GM12864 (cell line): ENCODE data around the gene RAPGEF2.

Source experiments
- DNase-seq: peaks from one replicate; pipeline ENCODE4 v3.0.0-alpha.2; 2011; ENCODE audit warnings: low read depth
- H3K4me3 ChIP-seq: 2 replicates; pipeline ENCODE4 v1.5.1; 2011; ENCODE audit warnings: mild to moderate bottlenecking, low read depth, low read length, control low read depth
- CTCF ChIP-seq: IDR thresholded peaks from 2 replicates; pipeline ENCODE4 v1.5.1; 2011; ENCODE audit warnings: low read depth, mild to moderate bottlenecking, moderate library complexity, low read length, control low read depth, inconsistent platforms; ENCODE audit errors: missing control alignments

RAPGEF2 gene

DNA sequence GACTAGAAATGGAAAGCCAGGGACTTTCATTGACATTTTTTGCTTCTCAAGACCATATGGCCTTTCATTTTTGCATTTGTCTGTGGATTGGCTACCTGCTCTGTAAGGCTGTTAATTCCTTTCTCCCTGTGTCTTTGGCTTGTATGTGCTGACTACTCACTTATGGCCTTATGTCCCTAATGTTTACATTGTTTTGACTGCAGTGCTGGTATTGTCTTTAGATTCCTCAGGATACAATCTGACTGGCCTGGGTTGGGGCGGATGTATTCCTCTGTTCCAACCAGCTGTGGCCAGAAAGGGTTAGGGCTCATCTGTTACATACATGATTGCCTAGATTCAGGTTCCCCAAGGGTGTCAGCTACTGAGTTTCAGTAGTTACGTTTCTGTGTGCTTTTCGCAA is 108.1 kb downstream of the RAPGEF2 start:
- no peak for TF ChIP-seq CTCF
- no peak overlapping the region for H3K4me3 ChIP-seq
- no peak for DNase-seq

DNA sequence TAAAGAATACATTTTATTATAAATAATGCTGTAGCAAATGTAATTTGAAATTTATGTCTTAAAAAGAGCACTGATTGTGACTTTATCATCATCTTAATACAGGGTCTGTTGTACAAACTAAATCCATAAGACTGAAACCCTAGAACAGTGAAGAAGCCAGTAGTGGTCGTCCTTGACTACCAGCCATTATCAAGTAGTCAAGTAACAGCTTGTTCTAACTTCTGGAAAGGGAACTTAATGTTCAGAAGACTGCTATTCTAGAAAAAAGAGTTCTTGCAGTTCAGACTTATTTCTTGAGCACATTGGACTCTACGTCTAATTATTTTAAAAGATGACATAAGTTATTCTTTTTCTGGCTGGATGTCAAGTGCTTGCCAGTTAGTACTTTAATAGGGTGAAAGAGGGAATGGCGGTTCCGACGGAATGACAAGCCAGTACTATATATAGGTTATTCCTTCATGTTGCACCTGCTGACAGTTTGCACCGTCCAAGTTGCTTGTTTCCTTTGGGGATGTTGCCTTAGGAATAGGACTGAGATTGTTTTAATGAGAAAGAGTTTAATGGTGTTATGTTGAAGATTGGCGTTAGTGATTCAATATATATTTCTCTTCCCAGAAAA is 109.9 kb downstream of the RAPGEF2 start:
- no peak for DNase-seq

DNA sequence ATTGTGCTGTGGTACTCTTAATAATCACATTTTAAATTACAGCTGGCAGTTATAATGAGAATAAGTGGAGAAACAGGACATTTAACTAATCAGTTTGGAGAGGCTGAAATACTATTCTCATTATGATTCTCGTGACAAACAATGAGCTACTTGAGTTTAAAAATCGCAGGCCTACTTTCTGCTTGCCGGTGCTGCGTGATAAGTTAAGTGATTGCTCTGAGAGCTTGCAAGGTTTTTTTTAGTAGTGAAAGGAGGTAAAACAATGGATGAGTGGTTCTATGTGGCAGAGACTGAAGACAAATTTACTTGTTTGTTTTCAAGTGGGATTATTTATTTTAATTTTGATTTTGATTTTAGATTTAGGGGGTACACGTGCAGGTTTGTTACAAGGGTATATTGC is 114.0 kb downstream of the RAPGEF2 start:
- no peak for TF ChIP-seq CTCF
- no peak overlapping the region for H3K4me3 ChIP-seq
- no peak for DNase-seq

More for the DNA sequence above, 109.9 kb downstream of the RAPGEF2 start:
- H3K4me3 ChIP-seq, result no peak overlapping the region
- no peak for TF ChIP-seq CTCF

- no peak overlapping the region for H3K4me3 ChIP-seq
- no peak for TF ChIP-seq CTCF
- DNase-seq, result no peak
Observed at GRCh38 chr4:159219862-159220261, 117.0 kb downstream of the RAPGEF2 start.

DNA sequence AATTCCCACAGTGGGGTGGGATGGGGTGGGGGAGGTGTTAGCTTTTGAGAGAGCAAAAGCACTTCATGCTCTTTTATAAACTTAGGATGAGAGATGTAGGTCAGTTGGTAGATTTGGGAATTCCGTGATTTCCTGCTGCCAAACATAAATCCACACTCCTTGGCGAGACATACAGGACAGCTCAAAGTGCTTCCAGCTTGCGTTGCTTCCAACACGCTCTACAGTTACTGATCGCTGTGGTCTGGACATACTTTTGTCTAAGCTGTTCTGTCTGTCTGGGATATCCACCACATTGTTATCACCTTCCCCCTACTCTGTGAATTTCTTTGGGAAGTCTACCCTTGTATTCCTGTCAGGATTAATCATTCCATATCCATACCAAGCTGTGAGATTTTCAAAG is 117.5 kb downstream of the RAPGEF2 start:
- no peak for TF ChIP-seq CTCF
- H3K4me3 ChIP-seq, result no peak overlapping the region
- no peak for DNase-seq

DNA sequence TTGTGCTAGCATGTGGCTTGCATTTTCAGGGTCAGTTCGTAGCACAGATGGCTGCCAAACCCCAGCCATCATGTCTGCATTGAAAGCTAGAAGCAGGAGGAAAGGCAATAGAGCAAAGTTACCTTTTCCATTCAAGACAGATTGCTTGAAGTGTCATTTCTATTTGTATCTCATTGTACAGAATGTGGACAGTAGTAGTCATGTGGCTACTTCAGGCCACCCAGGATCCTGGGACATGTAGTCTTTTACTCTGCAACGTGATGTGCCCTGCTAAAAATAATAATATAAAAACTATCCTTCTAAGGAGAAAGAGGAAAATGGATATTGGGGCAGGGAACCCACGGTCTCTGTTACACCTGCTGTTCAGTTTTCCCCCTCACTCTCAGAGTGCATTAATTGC is 118.4 kb downstream of the RAPGEF2 start:
- TF ChIP-seq CTCF, result no peak
- DNase-seq, result no peak
- no peak overlapping the region for H3K4me3 ChIP-seq

GRCh38 chr4:159222043-159222552 is 119.2 kb downstream of the RAPGEF2 start:
- DNase-seq, result no peak
- TF ChIP-seq CTCF, result no peak
- no peak overlapping the region for H3K4me3 ChIP-seq
